GM19351 (cell line): ENCODE measurements around the gene AFF3.

Experiments
- ATAC-seq: cut with Tn5 transposase; IDR thresholded peaks from one replicate; pipeline ENCODE4 v1.9.1; 2021; ENCODE audit warnings: mild to moderate bottlenecking, moderate library complexity; ENCODE audit not compliant: unreplicated experiment

The AFF3 gene

GRCh38 chr2:99841749-99842148, 300.6 kb downstream of the AFF3 start:
- ATAC-seq = no peak

GRCh38 chr2:99840831-99841230, 301.6 kb downstream of the AFF3 start:
- ATAC-seq = no peak

- no peak for ATAC-seq
Measured at GRCh38 chr2:99836690-99837605, 305.4 kb downstream of the AFF3 start.

- no peak for ATAC-seq
Measured at GRCh38 chr2:99834426-99834825, 308.0 kb downstream of the AFF3 start.

- ATAC-seq = no peak
Measured at GRCh38 chr2:99833586-99834201, 308.7 kb downstream of the AFF3 start.

- no peak for ATAC-seq
Measured at GRCh38 chr2:99832926-99833325, 309.5 kb downstream of the AFF3 start.

GRCh38 chr2:99831772-99832171, 310.6 kb downstream of the AFF3 start:
- ATAC-seq = no peak

GRCh38 chr2:99827296-99827999, 314.9 kb downstream of the AFF3 start:
- ATAC-seq = no peak

GRCh38 chr2:99825630-99826029, 316.8 kb downstream of the AFF3 start:
- no peak for ATAC-seq

GRCh38 chr2:99824758-99825157, 317.6 kb downstream of the AFF3 start:
- no peak for ATAC-seq

- ATAC-seq = no peak
Measured at GRCh38 chr2:99822474-99823207, 319.7 kb downstream of the AFF3 start.

GRCh38 chr2:99821984-99822383, 320.4 kb downstream of the AFF3 start:
- no peak for ATAC-seq

GRCh38 chr2:99821572-99821971, 320.8 kb downstream of the AFF3 start:
- no peak for ATAC-seq

- ATAC-seq = no peak
Measured at GRCh38 chr2:99821039-99821438, 321.4 kb downstream of the AFF3 start.

- no peak for ATAC-seq
Measured at GRCh38 chr2:99819766-99820165, 322.6 kb downstream of the AFF3 start.

GRCh38 chr2:99818842-99819241, 323.5 kb downstream of the AFF3 start:
- no peak for ATAC-seq

GRCh38 chr2:99816908-99817307, 325.5 kb downstream of the AFF3 start:
- no peak for ATAC-seq

- no peak for ATAC-seq
Measured at GRCh38 chr2:99812426-99812825, 330.0 kb downstream of the AFF3 start.

- ATAC-seq = no peak
Measured at GRCh38 chr2:99811544-99811943, 330.8 kb downstream of the AFF3 start.

- no peak for ATAC-seq
Measured at GRCh38 chr2:99810225-99810624, 332.2 kb downstream of the AFF3 start.
